ENCODE data around the gene TOMM5.

Gene TOMM5

GRCh38 chr9:37575511-37575914, 16.9 kb downstream of the TOMM5 start:
- DNase-seq (ENCODE audit: low read depth), result no peak
- H3K4me3 ChIP-seq (ENCODE audit: low read depth, low read length), result peak overlapping the region; percentile 93
- TF ChIP-seq CTCF (IDR thresholded peaks at IDR 0.05; ENCODE audit: low read depth, low read length, missing control alignments), result no peak

- TF ChIP-seq CTCF (IDR thresholded peaks at IDR 0.05; ENCODE audit: low read depth, low read length, missing control alignments), result no peak
Measured at GRCh38 chr9:37575001-37575400, 17.4 kb downstream of the TOMM5 start.

GRCh38 chr9:37574241-37574721, 18.1 kb downstream of the TOMM5 start:
- H3K4me3 ChIP-seq (ENCODE audit: low read depth, low read length), result no peak overlapping the region
- DNase-seq (ENCODE audit: low read depth), result no peak
- no peak for TF ChIP-seq CTCF (IDR thresholded peaks at IDR 0.05; ENCODE audit: low read depth, low read length, missing control alignments)

More at GRCh38 chr9:37575001-37575400, 17.4 kb downstream of the TOMM5 start:
- no peak for DNase-seq (ENCODE audit: low read depth)
- H3K4me3 ChIP-seq (ENCODE audit: low read depth, low read length), result peak overlapping the region; percentile 93

GRCh38 chr9:37571282-37571681, 21.1 kb downstream of the TOMM5 start:
- no peak overlapping the region for H3K4me3 ChIP-seq (ENCODE audit: low read depth, low read length)
- no peak for DNase-seq (ENCODE audit: low read depth)
- TF ChIP-seq CTCF (IDR thresholded peaks at IDR 0.05; ENCODE audit: low read depth, low read length, missing control alignments), result no peak

- no peak for DNase-seq (ENCODE audit: low read depth)
- H3K4me3 ChIP-seq (ENCODE audit: low read depth, low read length), result peak overlapping the region; percentile 0; the same call in 1 of the 2 replicates
- TF ChIP-seq CTCF (IDR thresholded peaks at IDR 0.05; ENCODE audit: low read depth, low read length, missing control alignments), result no peak
Measured at GRCh38 chr9:37566716-37567115, 25.7 kb downstream of the TOMM5 start.

GRCh38 chr9:37565661-37566618, 26.5 kb downstream of the TOMM5 start:
- TF ChIP-seq CTCF (IDR thresholded peaks at IDR 0.05; ENCODE audit: low read depth, low read length, missing control alignments), result no peak
- peak overlapping the region; percentile 6 for H3K4me3 ChIP-seq (ENCODE audit: low read depth, low read length)
- DNase-seq (ENCODE audit: low read depth), result peak; percentile 81

Measured in GM12864 (cell line).